Stimulated activated CD4-positive, alpha-beta T cell treated with anti-CD3 and anti-CD28 coated beads, Interleukin-12 subunit alpha, Interleukin-12 subunit beta, amount 100 ng/mL, for 48 hours (primary cell): ENCODE measurements around the gene PTPRN2.

Experiments
- DNase-seq, 3 donors: peaks; one replicate each; pipeline ENCODE4 v3.0.0-alpha.2; 2020; ENCODE audit warnings: low read depth in 2 of 3, low spot score in 1 of 3

PTPRN2 gene

DNA sequence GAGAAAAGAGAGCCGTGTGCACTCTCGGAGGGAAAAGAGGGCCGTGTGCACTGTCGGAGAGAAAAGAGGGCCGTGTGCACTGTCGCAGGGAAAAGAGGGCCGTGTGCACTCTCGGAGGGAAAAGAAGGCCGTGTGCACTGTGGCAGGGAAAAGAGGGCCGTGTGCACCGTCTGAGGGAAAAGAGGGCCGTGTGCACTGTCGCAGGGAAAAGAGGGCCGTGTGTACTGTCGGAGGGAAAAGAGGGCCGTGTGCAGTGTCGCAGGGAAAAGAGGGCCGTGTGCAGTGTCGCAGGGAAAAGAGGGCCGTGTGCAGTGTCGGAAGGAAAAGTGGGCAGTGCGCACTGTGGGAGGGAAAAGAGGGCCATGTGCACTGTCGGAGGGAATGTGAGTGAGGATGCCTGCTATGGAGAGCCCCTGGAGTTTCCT is 1062.1 kb downstream of the PTPRN2 start:
- DNase-seq = no peak

DNA sequence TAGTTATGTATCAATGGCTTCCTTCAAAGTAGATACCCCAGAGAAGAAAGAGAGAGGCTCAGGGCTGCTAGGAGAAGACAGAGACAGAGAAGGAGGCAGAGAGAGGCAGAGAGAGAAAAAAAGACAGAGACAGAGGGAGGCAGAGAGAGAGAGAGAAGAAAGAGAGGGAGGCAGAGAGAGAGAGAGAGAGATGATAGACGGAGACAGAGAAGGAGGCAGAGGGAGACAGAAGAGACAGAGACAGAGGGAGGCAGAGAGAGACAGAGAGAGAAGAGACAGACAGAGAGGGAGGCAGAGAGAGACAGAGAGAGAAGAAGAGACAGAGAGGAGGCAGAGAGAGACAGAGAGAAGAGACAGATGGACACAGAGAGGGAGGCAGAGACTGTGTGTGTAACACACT is 1062.9 kb downstream of the PTPRN2 start:
- DNase-seq = no peak

DNA sequence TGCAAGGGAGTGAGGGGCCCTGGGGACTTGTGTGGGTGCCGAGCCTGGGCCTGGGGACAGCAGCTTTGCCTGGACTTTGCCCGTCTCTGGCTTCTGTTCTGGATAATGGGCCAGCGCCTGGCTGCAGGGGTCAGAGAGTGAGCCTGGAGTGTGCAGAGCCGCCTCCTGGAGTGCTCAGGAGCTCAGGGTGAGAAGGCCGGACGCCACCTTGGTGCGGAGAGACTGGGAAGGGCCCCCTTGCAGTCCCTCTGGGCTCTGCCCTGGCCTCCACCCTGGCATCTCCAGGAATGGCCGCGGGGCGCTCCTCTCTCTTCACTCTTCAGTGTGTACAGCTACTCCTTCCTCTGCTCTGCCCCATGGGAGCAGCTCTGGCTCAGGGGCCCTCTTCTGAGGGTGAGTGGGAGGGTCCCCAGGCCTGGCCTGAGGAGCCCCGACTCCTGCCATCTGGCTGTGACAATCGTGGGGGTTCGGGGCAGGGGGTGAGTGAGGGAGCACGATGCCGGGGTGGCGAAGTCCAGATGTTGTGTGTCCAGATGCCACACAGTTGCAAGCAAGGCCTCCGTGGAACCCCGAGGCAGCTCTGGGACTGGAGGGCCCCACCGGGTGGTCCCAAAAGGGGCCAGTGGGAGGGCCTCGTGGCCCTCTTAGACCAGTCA is 1063.7 kb downstream of the PTPRN2 start:
- no peak for DNase-seq

DNA sequence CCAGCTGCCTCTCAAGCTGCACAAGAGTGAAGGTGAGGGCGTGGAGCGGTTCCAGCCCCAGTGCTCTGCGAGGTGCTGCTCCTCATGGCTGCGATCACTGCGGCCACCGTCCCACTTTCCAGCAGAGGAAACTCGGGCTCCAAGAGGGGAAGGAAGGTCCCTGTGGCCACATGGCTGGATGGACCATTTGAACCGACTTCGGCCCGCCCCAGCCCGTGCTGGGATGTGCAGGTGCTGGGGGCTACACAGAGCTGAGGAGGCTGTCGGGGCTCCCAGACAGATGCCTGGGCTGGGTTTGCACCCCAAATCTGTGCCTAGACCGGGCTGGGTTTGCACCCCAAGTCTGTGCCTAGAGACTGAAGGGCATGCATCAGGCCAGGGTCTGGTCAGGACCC is 1064.3 kb downstream of the PTPRN2 start:
- DNase-seq = no peak

DNA sequence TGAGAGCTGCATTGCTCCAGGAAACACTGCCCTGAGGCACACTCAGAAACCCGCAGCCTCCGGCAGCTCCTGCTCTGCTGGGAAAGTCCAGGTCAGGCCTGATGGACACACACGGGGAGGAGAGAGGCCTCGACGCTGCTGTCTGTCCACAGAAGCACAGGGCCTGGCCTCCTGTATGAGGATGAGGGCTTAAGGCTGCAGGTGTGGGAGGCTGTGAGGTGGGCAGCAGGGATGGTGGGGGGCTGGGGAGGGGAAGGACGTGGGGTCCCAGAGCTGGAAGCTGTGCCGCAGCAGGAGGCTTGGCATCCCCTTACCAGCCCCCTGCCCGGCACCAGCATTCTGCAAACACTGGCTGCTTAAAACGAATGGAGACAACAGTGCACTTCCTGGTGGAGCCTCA is 1064.7 kb downstream of the PTPRN2 start:
- DNase-seq = no peak

DNA sequence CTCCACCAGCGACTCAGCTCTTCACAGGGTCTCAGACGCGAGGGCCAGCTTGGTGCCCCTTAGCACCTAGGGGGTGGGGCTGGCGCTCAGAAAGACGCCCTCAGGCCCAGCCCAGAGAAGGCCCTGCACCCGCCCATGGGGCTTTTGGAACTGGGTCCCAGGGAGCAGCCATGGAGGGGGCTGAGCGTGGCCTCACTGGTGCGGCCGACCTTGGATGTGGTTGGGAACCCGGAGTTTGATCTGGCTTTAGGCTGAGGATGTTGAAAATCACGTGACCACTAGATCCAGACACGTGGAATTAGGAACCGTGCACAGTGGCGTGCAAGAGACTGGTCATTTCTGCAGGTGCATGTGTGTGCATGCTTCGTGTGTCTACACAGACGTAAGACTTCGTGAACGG is 1065.4 kb downstream of the PTPRN2 start:
- DNase-seq = no peak

DNA sequence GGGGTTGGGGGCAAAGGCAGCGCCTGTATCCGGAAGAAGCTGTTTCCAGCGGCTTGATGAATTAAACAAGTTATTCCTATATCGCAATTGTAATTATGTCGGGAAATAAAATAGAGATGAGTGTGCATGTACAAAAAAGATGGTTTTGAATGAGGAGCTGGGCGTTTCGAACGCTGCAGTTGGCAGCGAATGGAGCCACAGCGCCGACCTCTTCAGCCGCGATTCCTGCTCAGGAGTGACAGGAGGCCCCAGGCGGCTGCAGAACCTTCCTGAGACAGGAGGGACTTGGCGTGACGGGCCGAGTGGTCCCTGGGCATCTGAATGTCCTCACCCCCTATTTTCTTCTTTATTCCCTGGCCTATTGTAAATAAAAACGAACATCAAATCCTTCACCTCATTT is 1065.9 kb downstream of the PTPRN2 start:
- no peak for DNase-seq

DNA sequence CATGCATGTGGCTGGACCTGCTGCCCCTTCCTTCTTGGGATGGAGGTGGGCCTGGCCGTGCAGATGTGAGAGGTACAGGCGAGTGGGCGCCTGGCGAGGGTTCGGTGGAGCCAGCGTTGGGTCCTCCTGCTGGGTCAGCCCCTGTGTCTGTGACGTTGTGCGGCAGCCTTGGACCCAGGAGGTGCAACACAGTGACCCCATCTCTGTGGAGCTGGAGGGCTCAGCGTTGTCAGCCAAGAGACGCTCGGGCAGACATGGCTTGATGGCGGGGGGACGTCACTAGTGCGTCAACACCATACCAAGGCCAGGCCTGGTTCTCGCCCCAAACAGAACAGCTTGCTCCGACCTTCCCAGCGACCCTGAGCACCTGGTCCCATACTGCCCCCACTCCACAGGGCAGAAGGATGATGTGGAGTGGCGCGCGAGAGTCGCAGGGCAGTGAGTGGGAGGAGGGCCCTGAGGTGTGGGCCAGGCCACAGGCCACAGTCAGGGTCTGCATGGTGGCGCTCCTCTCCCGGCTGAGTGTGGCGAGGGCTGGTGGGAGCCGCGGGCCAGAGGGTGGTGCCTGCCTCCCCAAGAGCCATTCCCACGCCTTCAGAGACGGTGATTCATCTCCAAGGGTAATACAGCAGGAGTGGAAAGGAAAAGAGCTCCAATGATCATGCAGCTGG is 1066.4 kb downstream of the PTPRN2 start:
- no peak for DNase-seq

DNA sequence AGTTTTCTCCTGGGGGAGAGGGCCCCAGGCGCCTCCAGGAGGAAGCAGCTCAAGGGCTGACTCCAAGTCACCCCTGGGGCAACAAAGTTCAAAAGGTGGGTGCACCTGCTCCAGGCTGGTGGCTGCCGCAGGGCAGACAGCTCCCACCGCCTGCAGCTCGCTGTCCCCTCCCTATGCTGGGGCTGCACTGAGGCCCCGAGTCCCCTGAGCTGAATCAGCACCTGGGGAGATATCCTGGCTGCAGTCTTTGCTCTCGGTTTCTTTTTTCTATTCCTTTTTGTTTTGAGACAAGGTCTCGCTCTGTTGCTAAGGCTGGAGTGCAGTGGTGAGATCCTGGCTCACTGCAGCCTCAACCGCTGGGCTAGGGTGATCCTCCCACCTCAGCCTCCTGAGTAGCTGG is 1067.4 kb downstream of the PTPRN2 start:
- no peak for DNase-seq

DNA sequence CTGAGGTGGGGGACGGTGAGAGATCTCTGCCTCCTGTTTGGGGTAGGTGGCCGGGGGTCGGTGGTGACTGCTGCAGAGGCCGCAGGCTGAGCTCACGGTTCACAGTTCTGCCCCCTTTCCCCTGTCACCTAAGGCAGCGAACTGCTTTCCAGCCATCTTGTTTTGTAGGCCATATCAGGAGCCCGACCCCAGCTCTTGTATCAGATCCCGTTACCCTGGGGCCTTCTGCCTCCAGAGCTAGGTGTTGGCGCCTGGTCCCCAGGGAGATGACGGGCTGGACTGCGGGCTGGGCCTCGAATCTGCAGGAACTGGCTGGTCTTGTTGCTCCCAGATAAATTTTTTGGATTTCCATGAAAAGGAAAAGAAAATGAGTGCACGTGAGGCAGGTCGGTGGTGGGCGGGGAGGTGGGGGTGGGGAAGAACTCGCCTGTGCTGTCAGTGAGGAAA is 1067.8 kb downstream of the PTPRN2 start:
- no peak for DNase-seq

DNA sequence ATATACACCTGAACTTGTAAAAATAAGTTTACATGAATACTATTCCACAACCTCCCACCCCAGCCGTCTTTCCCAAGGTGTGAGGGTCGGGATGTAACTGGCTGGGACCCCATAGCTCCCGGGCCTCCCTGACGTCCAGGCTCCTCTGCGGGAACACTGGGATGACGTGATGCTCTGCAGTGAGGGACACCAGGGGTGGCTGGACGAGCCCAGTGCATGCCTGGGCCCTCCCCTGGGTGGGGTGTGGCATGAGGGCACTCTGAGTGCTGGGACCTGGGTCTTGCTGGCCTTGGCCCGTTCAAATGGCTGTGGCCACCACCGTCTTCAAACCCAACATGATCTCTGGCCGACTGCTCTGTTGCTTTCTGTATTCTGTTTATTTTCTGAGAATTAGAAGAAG is 1068.4 kb downstream of the PTPRN2 start:
- DNase-seq = no peak

DNA sequence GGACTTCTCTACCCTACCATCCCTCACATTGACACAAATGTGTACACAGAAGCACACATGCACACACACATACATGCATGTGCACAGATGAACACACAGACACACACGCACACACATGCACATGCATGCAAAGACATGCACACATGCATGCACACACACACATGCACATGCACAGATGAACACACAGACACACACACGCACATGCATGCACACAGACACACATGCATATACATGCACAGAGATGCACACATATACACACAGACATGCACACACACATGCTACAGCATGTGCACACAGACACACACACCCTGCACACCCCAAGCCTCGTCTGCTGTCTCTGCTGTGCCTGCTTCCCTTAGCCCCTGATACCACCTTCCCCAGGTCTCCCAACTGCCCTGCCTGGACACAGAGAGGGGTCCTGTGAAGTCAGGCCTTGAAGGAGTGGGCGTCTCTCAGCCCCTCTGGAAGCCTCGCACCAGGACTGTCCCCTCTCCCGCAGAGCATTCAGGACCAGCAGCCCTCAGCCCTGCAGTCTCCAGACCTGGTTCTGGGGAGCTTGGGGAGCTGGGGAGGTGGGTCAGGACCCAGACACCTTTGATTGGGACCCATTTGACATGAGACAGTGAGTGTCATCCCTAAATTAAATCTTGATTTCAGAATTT is 1069.0 kb downstream of the PTPRN2 start:
- DNase-seq = no peak

DNA sequence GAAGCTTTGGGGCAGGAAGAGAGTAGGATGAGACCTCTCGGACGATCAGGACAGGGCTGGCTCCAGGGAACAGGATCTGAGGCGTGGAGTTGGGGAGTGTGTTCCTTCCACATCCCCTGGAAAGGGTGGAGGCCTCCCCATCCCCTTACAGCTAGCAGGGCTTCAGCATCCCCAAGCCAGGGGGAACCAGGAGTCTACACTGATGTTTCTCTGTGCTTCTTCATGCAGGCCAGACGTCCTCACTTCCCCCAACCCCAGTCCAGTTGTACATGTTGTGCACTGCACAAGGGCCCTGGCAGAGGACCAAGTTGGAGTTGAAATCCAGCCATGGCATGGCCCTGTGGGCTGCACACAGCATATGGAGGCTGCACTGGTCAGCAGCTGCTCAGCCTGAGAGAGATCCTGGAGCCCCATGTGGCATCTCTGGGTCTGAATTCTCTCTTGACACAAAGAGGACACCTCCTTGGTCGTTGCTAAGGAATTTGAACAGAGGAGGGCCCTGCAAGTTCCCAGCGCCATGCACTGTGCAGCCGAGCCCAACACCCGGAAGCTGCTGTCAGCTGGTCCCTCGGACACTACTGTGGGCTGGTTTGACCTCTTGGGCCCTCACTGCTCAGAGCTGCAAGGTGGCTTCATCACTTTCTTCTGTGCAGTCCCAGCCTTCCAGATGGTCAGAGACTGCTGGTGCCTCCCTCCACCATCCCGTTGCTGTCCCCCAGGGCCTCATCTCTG is 1069.7 kb downstream of the PTPRN2 start:
- DNase-seq = no peak

DNA sequence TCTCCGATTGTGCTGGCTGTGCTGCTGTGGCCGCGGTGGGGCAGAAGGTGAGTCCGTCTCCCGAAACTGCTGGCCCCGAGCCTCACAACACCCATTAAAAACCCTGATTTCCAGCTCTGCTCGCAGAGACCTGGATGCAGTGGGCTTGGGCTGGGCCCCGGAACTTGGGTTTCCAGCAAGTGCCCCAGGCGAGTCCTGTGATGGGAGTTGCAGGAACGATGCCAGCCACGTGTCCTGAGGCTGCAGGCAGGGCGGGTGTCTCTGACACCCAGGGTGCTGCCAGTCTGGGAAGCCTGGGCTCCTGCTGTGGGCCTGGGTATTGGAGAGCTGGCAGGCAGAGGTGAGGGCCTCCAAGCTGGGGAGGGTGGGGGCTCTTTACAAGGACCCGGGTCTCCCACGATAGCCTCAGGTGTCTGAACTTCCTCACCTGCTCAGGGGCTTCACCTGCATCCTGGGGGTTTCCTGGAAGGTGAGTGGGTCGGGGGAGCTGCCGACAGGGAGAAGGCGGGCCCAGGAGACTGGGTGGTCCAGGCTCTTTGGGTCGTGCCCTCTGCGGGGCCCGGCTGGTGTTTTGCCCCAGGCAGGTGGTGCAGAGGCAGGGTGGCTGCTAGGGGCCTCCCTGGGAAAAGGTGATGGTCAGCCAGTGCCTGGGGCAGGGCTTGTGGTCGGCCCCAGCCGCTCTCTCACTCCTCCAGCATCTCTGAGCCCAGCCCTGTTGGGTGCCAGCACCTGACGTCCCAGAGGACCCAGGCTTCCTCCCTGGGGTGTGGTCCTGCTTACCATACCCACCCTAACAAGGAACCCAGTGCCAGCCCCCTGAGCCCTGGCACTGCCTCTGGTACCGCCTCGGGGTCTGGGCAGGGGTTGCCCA is 1070.5 kb downstream of the PTPRN2 start:
- no peak for DNase-seq

DNA sequence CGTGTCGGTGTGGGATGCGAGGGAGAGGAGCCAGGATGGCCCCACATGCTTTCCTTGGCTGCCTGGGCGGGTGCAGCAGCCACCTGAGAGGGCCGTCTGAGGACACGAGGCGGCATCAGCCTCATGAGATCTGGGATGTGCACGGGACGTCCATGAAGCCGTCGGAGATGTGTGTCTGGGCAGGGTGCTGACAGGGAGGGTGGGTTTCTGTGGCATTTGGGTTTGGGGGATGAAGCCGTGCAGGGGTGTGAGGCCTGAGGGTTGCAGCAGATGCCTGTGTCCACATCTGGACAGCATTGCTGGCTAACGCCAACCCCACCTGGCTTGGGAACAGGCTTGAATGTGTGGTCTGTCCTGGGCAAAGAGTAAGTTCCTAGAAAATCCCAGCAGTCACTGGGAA is 1071.3 kb downstream of the PTPRN2 start:
- no peak for DNase-seq

DNA sequence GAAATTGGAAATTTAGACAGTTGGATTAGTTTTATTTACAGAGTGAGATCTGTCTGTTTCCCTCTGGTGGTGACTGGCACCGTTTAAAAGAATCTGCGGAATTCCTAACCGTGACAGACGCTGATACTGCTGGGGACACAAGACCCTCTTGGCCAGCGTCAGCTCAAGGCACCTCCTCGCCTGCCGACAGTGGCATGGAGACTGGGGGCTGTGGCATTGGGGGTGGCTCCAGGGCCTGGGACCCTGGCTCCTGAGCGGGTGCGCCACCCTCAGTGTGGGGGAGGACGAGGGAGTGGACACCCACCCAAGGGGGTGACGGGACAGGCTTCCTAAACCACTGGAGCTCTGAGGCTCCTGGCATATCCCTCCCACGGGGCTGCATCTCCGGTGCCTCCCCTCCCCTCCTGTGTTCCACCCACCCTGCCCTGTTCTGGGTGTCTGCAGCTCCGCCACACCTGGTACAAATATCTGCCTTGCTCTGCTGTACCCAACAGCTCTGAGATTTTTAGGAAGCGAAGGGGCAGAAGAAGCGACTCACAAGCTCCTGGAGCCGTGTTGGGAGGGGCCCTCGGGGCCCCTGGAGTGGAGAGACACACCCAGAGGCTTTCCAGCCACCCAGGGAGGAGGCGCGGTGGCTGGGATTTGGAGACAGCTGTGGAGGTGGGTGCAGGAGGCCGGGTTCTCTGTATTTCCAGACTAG is 1072.1 kb downstream of the PTPRN2 start:
- DNase-seq = no peak

DNA sequence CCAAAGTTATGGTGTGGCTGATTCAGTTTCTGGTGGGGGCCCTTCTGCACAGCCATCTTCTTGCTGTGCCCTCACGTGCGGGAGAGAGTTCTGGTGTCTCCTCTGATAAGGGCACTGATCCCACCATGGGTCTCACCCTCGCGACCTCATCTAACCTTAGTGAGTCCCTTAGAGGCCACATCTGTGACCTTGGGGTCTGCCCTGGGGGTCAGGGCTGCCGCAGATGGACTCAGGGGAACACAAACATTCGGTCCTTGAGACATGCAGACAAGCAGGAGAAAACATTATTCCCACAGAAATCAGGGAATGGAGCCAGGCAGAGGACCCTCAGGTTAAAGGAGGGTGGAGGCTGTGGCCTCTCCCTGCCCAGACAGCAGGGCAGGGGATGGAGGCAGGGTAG is 1072.9 kb downstream of the PTPRN2 start:
- no peak for DNase-seq

DNA sequence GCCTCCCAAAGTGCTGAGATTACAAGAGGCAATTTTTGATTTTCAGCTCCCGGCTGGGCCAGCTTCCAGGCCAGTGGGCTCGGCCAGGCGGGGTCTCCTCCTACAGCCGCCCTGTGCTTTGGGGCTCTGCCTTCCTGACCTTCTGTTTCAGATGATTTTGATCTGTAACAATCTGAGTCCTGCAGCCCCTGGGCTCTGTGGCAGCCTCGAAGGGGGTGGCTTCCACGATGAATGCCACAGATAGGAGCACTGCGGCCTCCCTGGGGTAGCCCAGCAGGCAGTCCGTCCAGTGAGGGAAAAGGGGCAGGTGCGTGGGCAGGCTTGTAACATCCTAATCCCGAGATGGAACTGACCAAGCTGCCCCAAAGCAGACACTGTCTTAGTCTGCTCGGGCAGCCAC is 1073.3 kb downstream of the PTPRN2 start:
- no peak for DNase-seq

DNA sequence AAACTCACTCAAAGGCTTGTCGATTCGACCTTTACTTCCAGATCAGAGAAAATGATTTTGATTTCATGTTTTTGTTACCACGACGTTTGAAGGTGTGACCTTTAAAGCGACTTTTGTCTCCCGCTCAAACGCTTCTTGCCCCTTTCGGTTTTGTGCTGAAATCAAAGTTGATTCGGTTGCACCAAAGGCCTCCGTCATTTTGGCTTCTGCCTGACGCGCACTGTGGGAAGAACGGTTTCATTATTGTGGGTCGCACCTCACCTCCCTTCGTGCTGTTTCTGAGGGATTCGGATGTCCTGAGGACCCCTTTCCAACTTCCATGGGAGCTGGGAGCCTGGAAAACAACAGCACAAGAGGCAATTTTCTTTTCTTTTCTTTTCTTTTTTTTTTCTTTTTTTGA is 1073.9 kb downstream of the PTPRN2 start:
- DNase-seq = no peak

DNA sequence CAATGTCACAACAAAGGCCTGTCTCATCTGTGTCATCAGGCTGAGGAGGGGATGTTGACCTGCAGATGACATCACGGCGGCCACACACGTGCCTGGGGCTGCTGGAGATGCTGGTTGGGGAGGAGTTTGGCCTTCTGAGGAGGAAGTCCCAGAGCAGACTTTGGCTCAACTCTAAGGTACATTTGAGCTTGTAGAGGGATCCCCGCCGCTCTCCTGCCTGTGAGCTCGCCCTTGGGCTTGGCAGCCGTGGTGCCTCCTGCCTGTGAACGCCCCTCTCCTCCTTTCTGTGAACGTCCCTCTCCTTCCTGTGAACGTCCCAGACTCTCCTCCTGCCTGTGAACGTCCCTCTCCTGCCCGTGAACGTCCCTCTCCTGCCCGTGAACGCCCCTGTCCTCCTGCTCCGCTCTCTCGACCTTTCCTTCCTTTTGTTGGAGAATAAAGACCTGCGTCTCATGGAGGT is 1074.4 kb downstream of the PTPRN2 start:
- no peak for DNase-seq
